Activated naive CD4-positive, alpha-beta T cell treated with anti-CD3 and anti-CD28 coated beads, Interleukin-2, amount 50 U/mL, for 24 hours (primary cell): Measurements from ENCODE around the gene PAK1.
A peak's percentile ranks its signal among the peaks of the same experiment; 100 is the strongest.

Source experiments
- H3K27ac Mint-ChIP-seq: one replicate; pipeline ENCODE4 v1.8.0; 2021; ENCODE audit warnings: mild to moderate bottlenecking, mixed read lengths
- H3K27me3 Mint-ChIP-seq: one replicate; pipeline ENCODE4 v1.8.0; 2021; ENCODE audit warnings: mixed read lengths
- H3K36me3 Mint-ChIP-seq: one replicate; pipeline ENCODE4 v1.8.0; 2021; ENCODE audit warnings: mixed read lengths
- H3K4me1 Mint-ChIP-seq: one replicate; pipeline ENCODE4 v1.8.0; 2021; ENCODE audit warnings: mixed read lengths
- H3K4me3 Mint-ChIP-seq: one replicate; pipeline ENCODE4 v1.8.0; 2021; ENCODE audit warnings: mild to moderate bottlenecking, mixed read lengths
- H3K9me3 Mint-ChIP-seq: one replicate; pipeline ENCODE4 v1.8.0; 2021; ENCODE audit warnings: mixed read lengths

The PAK1 gene

DNA sequence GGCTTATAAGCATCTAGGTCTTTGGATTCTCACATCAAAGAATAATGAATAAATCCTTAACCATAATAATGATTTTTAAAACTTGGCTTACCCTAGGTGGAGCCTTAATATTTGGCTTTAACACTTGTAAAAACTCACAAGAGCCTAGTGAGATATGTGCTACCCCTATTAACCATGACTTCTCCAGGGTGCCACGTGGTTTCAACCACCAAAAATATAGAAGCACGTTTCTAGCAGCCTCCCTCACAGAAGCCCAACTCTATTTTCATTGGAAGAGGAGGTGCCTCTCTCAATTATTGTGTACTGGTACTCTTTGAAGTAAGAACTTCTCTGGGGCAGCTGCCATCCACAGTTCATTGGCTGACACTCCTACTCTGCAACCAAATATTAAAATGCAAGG lies 125.9 kb downstream of the PAK1 start:
- Mint-ChIP-seq H3K4me1 (no peaks in the 10 kb centered on the region), H3K9me3 (no peaks in the 10 kb centered on the region), H3K36me3 (peaks cover 16% of the 10 kb centered on the region), H3K27me3 (no peaks in the 10 kb centered on the region), H3K27ac (no peak overlapping the region), H3K4me3 (no peak overlapping the region)

DNA sequence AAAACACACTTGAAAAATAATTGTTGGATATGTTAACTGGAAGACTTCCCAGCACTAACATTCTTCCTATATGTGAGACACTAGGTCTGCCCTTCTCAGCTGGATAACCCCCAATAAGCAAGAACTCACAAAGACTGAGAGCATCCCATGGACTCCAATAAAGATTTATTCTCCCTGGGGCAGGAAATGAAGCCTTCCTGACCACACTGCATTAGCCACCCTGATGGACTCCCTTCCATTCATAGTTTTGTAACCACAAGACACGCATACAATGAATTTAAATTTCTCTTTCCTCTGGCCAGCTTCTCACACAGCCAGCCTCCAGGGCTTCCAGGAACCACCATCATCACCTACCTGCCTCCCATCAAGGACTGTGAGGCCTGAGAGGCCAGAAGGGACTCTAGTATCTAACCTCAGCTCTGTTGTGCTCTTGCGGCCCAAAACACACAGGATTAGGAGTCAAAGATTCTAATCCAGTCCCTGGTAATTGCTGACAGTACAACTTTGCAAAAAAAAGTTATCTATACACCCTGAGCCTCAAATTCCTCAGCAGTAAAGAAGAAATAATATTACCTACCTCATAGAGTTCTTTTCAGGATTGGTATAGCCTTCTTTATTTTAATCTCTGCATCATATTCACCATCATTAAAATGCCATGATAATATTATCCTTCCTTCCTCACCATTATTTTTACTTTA lies 126.8 kb downstream of the PAK1 start:
- peaks cover 15% of the 10 kb centered on the region for H3K36me3 Mint-ChIP-seq
- H3K27me3 Mint-ChIP-seq, result no peaks in the 10 kb centered on the region
- H3K27ac Mint-ChIP-seq, result no peak overlapping the region
- H3K9me3 Mint-ChIP-seq, result no peaks in the 10 kb centered on the region
- H3K4me1 Mint-ChIP-seq, result no peaks in the 10 kb centered on the region
- H3K4me3 Mint-ChIP-seq, result no peak overlapping the region

DNA sequence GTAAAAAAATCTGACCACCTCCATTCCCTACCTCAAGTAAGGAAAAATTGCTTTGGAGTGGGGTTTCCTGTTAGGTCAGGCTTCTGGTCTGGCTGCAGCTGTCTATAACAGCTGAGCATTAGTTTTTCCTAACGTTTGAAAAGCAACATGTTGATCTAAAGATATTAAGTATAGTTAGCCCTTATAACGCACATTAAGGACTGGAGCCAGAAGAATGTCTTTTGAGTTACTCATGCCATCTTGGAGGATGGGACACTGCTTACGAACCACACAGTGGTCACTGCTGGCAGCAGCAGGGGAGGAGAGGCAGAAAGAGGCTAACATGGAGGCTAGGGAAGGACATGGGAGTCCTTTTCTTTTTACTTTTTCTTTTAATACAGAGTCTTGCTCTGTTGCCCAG lies 128.3 kb downstream of the PAK1 start:
- Mint-ChIP-seq H3K27me3 (no peaks in the 10 kb centered on the region), H3K36me3 (peaks cover 19% of the 10 kb centered on the region), H3K9me3 (no peaks in the 10 kb centered on the region), H3K4me1 (no peaks in the 10 kb centered on the region), H3K4me3 (no peak overlapping the region), H3K27ac (no peak overlapping the region)

DNA sequence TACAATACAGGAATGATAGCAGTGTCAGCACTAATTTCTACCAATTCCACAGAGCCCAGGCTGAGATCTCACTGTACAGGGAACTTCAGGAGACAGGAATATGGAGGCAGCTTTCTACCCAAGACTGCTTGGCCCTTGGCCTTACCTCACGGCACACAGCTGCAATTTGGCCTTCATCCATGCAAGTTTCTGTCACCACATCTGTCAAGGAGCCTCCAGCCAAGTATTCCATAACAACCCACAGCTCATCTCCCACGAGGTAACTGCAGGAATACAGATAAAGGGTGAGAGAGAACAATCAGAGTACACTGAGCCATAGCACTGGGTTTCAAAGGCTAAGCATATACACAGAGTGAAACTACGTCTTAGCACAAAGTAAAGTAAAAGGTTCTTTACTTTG lies 133.4 kb downstream of the PAK1 start:
- Mint-ChIP-seq H3K4me1 (no peaks in the 10 kb centered on the region), H3K4me3 (no peak overlapping the region), H3K9me3 (no peaks in the 10 kb centered on the region), H3K36me3 (peaks cover 20% of the 10 kb centered on the region), H3K27ac (no peak overlapping the region), H3K27me3 (no peaks in the 10 kb centered on the region)

DNA sequence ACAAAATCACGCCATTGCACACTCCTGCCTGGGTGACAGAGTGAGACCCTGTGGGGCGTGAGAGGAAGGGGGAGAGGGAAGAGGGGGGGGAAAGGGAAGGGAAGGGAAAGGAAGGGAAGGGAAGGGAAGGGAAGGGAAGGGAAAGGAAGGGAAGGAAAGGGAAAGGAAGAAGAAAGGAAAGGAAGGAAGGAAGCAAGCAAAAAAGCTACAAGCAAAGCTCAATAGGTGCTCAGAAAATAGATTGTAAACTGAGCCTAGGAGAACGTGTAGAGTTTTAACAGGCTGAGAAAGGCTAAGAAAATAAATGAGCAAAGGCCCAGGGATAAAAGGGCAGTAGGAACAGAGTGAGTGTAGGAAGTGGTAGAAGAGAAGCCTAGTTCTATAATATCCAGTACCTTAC lies 141.6 kb downstream of the PAK1 start:
- Mint-ChIP-seq H3K4me1 (no peaks in the 10 kb centered on the region), H3K9me3 (no peaks in the 10 kb centered on the region), H3K27ac (no peak overlapping the region), H3K36me3 (peaks cover 18% of the 10 kb centered on the region), H3K27me3 (no peaks in the 10 kb centered on the region), H3K4me3 (no peak overlapping the region)

DNA sequence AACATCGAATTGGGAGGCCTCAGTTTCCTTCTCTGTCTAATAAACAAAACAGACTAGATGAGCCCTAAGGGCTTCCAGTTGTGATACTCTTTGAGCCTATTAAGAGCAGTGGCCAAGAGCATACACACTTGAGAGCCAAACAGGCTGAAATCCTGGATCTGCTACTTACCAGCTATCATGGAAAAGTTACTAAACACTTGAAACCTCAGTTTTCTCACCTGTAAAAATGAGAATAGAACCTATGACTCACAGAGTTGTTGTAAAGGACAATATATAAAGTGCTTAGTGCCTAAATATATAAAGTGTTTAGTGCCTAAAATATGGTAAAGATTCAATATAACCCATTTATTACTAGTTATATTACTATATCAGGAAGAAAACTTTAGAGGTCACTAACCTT lies 148.7 kb downstream of the PAK1 start:
- Mint-ChIP-seq H3K4me3 (no peak overlapping the region), H3K27me3 (no peaks in the 10 kb centered on the region), H3K36me3 (peaks cover 25% of the 10 kb centered on the region), H3K27ac (no peak overlapping the region), H3K4me1 (no peaks in the 10 kb centered on the region), H3K9me3 (no peaks in the 10 kb centered on the region)

DNA sequence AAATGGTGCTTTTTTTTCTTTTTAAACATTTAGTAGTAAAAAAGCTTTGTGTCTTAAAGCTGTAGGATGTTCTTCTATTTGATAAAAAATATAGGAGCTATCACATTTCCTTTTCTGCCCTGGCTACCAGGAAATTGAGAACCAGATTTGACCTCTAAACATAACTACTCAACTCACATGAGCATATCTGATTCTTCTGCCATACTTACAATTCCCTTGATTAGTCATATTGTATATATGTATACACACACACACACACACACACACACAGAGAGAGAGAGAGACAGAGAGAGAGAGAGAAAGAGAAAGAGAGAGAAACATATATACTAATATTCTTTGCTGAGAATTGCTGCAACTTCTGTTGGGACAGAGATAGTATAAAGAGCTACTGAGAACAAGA lies 149.4 kb downstream of the PAK1 start:
- Mint-ChIP-seq H3K4me1 (no peaks in the 10 kb centered on the region), H3K27ac (peak overlapping the region; percentile 5), H3K9me3 (no peaks in the 10 kb centered on the region), H3K27me3 (no peaks in the 10 kb centered on the region), H3K4me3 (no peak overlapping the region), H3K36me3 (peaks cover 22% of the 10 kb centered on the region)

DNA sequence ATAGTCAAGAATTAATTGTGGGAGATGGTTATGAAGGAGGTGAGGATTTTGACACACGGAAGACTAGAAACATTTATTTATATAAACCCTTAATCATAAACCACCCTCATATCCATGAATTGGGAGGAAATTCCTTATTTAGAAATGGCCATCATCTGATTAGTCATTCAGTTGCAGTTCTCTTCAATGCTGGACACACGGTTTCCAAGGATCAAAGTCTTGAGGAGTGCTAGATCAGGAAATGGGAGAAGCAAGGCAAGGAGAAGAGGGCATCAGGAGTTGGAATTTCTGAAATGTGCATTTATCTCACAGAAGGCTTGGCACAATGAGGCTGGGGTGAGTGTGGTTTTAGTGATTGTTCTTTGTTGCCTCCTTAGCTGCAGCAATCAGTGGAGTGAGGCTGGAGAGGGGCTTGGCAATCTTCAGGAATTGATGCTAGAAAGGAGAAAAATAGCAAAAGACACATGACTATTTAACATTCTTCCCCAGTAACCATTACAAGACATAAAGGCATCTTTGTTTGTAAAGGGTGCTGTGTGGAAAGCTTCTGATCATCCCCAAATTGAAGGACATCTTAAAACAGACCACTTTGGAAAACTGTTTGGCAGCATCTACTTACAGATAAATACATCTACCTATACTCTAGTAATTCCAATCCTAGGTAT lies 150.8 kb downstream of the PAK1 start:
- no peaks in the 10 kb centered on the region for H3K27me3 Mint-ChIP-seq
- H3K27ac Mint-ChIP-seq, result no peak overlapping the region
- no peaks in the 10 kb centered on the region for H3K4me1 Mint-ChIP-seq
- no peak overlapping the region for H3K4me3 Mint-ChIP-seq
- H3K36me3 Mint-ChIP-seq, result peaks cover 15% of the 10 kb centered on the region
- H3K9me3 Mint-ChIP-seq, result no peaks in the 10 kb centered on the region

DNA sequence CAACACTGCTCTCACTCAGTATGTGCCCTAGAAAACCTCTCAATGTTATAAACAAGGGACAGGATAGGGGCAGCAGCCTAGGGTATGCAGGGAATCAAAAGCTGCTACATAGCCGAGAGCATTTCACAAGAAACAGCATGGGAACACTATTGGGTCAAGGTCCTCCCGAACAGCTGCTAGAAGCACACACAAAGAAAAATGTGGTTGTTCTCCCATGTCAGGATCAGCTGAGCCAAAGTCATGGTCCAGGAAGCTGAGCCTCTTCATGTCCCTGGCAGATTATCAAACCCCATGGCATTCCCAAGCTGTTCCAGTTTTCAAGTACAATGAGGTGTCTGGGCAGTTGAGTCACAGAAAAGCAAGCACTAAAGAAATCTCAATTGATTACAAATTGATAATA lies 151.4 kb downstream of the PAK1 start:
- H3K4me1 Mint-ChIP-seq, result no peaks in the 10 kb centered on the region
- no peak overlapping the region for H3K4me3 Mint-ChIP-seq
- no peak overlapping the region for H3K27ac Mint-ChIP-seq
- no peaks in the 10 kb centered on the region for H3K27me3 Mint-ChIP-seq
- no peaks in the 10 kb centered on the region for H3K9me3 Mint-ChIP-seq
- peaks cover 12% of the 10 kb centered on the region for H3K36me3 Mint-ChIP-seq

DNA sequence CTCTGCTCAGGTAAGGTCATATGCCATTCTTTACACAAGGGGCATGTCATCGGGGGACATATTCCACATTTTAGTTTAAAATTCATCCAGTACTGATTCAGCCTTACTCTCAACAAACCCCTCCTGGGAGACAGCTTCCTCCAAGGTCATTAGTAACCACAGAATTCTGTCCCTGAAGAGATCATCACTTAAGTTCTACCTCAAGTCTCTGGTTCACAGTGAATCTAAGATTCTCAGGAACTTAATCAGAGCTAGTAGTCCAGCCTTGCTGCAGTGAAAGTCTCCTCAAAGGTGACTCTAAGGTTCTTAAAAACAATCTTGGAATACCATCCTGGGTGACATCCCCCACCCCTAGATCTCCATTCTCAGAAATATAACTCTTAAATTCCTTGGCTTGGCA lies 153.5 kb downstream of the PAK1 start:
- H3K4me3 Mint-ChIP-seq, result no peak overlapping the region
- no peak overlapping the region for H3K27ac Mint-ChIP-seq
- no peaks in the 10 kb centered on the region for H3K4me1 Mint-ChIP-seq
- H3K27me3 Mint-ChIP-seq, result no peaks in the 10 kb centered on the region
- peaks cover 7% of the 10 kb centered on the region for H3K36me3 Mint-ChIP-seq
- H3K9me3 Mint-ChIP-seq, result no peaks in the 10 kb centered on the region

DNA sequence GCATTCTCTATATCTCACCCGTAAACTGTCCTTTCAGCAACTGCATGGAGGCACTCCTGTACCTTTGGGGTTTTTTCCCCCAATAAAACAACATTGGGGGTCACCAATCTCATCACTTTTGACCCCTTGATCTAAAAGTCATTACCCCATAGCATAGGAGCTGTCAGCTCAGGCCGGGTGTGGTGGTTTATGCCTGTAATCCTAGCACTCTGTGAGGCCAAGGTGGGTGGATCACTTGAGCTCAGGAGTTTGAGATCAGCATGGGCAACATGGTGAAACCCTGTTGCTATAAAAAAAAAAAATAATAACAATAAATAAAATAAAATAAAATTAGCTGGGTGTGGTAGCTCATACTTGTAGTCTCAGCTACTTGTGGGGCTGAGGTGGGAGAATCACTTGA lies 155.3 kb downstream of the PAK1 start:
- Mint-ChIP-seq H3K9me3 (no peaks in the 10 kb centered on the region), H3K27ac (no peak overlapping the region)

DNA sequence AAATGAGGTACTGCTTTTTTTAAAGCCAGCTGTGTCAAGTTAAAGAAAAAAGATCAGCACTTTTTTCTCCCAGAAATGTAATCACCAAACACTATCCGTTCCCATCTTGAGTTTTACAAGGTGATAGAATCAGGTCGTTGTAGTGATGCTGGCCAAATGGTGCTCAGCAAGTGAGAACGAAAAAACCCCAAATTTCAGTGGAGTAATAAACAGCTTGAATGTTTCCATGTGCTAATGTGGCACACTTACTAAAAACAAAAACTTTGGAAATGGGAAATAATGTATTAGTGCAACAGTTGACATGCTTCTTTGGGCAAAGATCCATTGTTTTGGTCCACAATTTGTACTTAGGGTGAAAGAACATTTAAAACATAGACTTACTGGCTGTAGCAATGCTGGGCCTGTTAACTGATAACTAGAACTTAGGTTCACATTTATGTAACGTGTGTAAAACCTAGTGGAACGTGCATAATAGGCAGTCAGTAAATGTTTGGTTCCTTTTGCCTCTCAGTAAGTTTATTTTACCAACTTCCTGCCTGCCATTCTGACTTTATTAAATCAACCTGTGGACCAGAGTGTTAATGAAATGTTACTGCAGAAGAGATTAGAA lies 157.1 kb downstream of the PAK1 start:
- H3K4me1 Mint-ChIP-seq, result no peaks in the 10 kb centered on the region
- no peak overlapping the region for H3K27ac Mint-ChIP-seq
- no peak overlapping the region for H3K4me3 Mint-ChIP-seq
- no peaks in the 10 kb centered on the region for H3K27me3 Mint-ChIP-seq
- H3K9me3 Mint-ChIP-seq, result no peaks in the 10 kb centered on the region
- no peaks in the 10 kb centered on the region for H3K36me3 Mint-ChIP-seq

More for the DNA sequence above, 155.3 kb downstream of the PAK1 start:
- Mint-ChIP-seq H3K4me3 (no peak overlapping the region), H3K36me3 (peaks cover 4% of the 10 kb centered on the region), H3K4me1 (no peaks in the 10 kb centered on the region), H3K27me3 (no peaks in the 10 kb centered on the region)

DNA sequence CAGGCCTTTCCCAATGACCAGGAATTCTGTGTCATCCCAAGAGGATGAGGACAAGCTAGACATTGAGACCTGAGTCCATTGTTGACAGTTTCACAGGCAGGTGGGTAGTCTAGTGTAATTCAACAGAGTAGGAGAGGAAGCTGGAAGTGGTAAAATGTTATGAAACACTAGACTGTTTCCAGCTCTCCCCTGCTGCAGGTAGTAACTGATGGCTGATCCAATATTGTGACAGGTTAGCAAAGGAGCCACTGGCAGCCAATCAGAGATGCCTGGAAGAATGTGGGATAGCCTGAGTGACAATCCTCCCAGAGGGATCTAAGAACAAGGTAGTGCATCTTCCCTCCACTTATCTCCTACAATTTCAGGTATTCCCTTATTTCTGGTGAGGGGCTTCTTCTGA lies 161.8 kb downstream of the PAK1 start:
- peaks cover 4% of the 10 kb centered on the region for H3K4me1 Mint-ChIP-seq
- no peak overlapping the region for H3K4me3 Mint-ChIP-seq
- no peaks in the 10 kb centered on the region for H3K27me3 Mint-ChIP-seq
- H3K27ac Mint-ChIP-seq, result peak overlapping the region; percentile 13
- H3K9me3 Mint-ChIP-seq, result no peaks in the 10 kb centered on the region
- H3K36me3 Mint-ChIP-seq, result no peaks in the 10 kb centered on the region

DNA sequence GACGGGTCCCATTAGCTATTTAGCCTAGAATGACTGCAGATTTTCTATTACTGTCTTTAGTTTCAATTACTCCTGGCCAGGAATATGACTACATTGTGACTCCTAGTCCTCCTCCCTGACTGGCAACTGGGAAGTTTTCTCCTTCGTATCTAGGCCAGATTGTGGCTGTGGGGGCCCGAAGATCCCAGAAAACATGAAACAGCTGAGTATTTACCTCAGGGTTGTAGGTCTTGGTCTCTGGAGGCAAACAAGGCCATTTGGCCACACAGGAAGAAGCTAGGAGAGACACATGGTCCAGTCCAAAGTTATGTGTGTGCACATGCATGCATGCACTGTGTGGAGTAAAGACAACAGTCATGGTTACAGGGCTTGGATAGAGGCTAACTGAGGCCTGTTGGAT lies 162.2 kb downstream of the PAK1 start:
- Mint-ChIP-seq H3K4me3 (no peak overlapping the region), H3K27me3 (no peaks in the 10 kb centered on the region), H3K4me1 (peaks cover 4% of the 10 kb centered on the region), H3K36me3 (no peaks in the 10 kb centered on the region), H3K9me3 (no peaks in the 10 kb centered on the region), H3K27ac (no peak overlapping the region)

DNA sequence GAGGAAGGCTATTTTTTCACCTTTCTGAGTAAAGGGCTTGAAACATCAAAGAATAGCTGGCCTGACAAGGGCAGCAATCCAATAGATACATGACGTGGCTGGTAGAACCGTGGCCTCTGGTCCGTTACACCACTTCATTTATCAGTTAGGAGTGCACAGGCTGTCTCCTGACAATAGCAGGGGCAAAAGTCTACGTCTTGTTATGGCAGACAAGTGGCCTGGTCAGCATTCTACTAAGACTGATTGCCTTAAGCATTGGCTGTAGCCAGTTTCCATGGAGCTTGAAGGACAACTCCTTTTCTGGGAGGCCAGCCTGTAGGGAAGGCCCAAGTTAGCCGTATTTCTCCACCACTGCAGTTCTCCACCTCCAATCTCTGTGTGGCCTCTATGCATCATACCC lies 163.2 kb downstream of the PAK1 start:
- Mint-ChIP-seq H3K9me3 (no peaks in the 10 kb centered on the region), H3K4me1 (peaks cover 4% of the 10 kb centered on the region), H3K36me3 (no peaks in the 10 kb centered on the region), H3K27ac (no peak overlapping the region), H3K4me3 (no peak overlapping the region), H3K27me3 (no peaks in the 10 kb centered on the region)

DNA sequence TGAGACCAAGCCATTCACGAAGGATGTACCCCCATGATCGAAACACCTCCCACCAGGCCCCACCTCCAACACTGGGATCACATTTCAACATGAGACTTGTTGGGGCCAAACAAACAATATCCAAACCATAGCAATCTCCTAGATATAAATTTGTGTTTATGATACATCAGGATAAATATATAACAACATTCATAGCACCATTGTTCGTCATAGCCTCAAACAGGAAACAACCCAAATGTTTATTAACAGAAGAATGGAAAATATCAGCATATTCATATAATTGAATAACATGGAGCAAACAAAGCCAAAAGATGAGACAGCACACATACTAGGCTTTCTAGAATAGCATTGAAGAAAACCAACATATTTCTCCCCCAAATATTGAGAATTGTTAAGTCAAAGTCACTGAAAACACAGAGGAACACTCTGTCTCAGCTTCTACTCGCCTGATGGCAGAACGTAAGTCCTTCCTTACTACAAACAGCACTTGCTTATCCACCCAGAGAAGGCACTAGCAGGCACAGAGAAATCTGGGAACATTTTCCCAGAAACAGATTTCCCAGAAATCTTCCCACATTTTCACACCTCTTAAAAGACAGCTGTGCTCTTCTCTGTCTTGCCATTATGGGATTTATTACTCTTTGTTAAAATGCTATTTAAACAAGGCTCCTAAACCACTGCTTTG lies 164.4 kb downstream of the PAK1 start:
- no peak overlapping the region for H3K4me3 Mint-ChIP-seq
- peak overlapping the region; percentile 94 for H3K27ac Mint-ChIP-seq
- H3K9me3 Mint-ChIP-seq, result no peaks in the 10 kb centered on the region
- H3K27me3 Mint-ChIP-seq, result no peaks in the 10 kb centered on the region
- H3K4me1 Mint-ChIP-seq, result peaks cover 4% of the 10 kb centered on the region
- no peaks in the 10 kb centered on the region for H3K36me3 Mint-ChIP-seq
